ENCODE measurements around the gene AGBL3. TPM values are rescaled to one million over a fixed set of nuclear protein-coding genes. Genes with fewer than 3 reads are reported as not detected.
"Not testable (repeated sequence)": the region's sequence is repeated elsewhere in the genome, so short reads cannot be mapped to it uniquely, and the experiment has no call there.

AGBL3 gene
- total RNA-seq, 1 donor from 2014 or later, result 4.9 TPM

- Histone ChIP-seq H3K4me1 (no peaks in the 10 kb centered on the region), H3K27ac (no peak overlapping the region), H3K9me3 (no peaks in the 10 kb centered on the region), H3K4me3 (no peak overlapping the region), H3K27me3 (no peaks in the 10 kb centered on the region), H3K36me3 (no peaks in the 10 kb centered on the region)
- TF ChIP-seq CTCF (IDR thresholded peaks at IDR 0.05) (no peak), POLR2A (IDR thresholded peaks at IDR 0.05) (no peak), POLR2AphosphoS5 (IDR thresholded peaks at IDR 0.05; ENCODE audit: insufficient read depth in 1 of 2, low read depth in 1 of 2) (no peak)
- intact Hi-C loops (cut with DNase I), result no loop called here
- no peak for DNase-seq (ENCODE audit: extremely low spot score in 2 of 2)
Measured at GRCh38 chr7:135121868-135122267, 135.6 kb downstream of the AGBL3 start.

- H3K9me3 ChIP-seq; H3K36me3 ChIP-seq; intact Hi-C loops (cut with DNase I); DNase-seq (ENCODE audit: extremely low spot score in 2 of 2); H3K27me3 ChIP-seq; H3K4me3 ChIP-seq; H3K27ac ChIP-seq; H3K4me1 ChIP-seq: not testable (repeated sequence)
Measured at GRCh38 chr7:135124631-135125030, 138.3 kb downstream of the AGBL3 start.

DNA sequence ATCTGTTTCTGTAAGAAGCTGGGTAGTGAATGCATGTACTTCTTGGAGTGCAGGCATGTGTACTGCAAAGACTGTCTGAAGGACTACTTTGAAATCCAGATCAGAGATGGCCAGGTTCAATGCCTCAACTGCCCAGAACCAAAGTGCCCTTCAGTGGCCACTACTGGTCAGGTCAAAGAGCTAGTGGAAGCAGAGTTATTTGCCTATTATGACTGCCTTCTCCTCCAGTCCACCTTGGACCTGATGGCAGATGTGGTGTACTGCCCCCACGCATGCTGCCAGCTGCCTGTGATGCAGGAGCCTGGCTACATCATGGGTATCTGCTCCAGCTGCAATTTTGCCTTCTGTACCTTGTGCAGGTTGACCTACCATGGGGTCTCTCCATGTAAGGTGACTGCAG lies 142.6 kb downstream of the AGBL3 start:
- DNase-seq (ENCODE audit: extremely low spot score in 2 of 2), result no peak
- intact Hi-C loops (cut with DNase I), result no loop called here
- TF ChIP-seq POLR2A (IDR thresholded peaks at IDR 0.05), result no peak
- TF ChIP-seq POLR2AphosphoS5 (IDR thresholded peaks at IDR 0.05; ENCODE audit: insufficient read depth in 1 of 2, low read depth in 1 of 2), result no peak
- no peak for TF ChIP-seq CTCF (IDR thresholded peaks at IDR 0.05)
- H3K27ac ChIP-seq, result no peak overlapping the region
- no peaks in the 10 kb centered on the region for H3K36me3 ChIP-seq
- no peaks in the 10 kb centered on the region for H3K27me3 ChIP-seq
- no peaks in the 10 kb centered on the region for H3K4me1 ChIP-seq
- H3K9me3 ChIP-seq, result peaks cover 5% of the 10 kb centered on the region
- H3K4me3 ChIP-seq, result no peak overlapping the region

- TF ChIP-seq POLR2AphosphoS5 (IDR thresholded peaks at IDR 0.05; ENCODE audit: insufficient read depth in 1 of 2, low read depth in 1 of 2) (no peak), POLR2A (IDR thresholded peaks at IDR 0.05) (no peak), CTCF (IDR thresholded peaks at IDR 0.05) (no peak)
- H3K4me3 ChIP-seq, result no peak overlapping the region
Measured at GRCh38 chr7:135129579-135129978, 143.3 kb downstream of the AGBL3 start.

GRCh38 chr7:135143885-135144668 lies 157.8 kb downstream of the AGBL3 start:
- TF ChIP-seq POLR2AphosphoS5 (IDR thresholded peaks at IDR 0.05; ENCODE audit: insufficient read depth in 1 of 2, low read depth in 1 of 2), result peak in 1 of 2 donors; percentile 45
- no peak for TF ChIP-seq CTCF (IDR thresholded peaks at IDR 0.05)
- no peak for TF ChIP-seq POLR2A (IDR thresholded peaks at IDR 0.05)
- Histone ChIP-seq H3K4me1 (peaks cover 21% of the 10 kb centered on the region), H3K27ac (peak overlapping the region; percentile 17), H3K4me3 (no peak overlapping the region), H3K9me3 (no peaks in the 10 kb centered on the region), H3K36me3 (no peaks in the 10 kb centered on the region), H3K27me3 (no peaks in the 10 kb centered on the region)
- no peak for DNase-seq (ENCODE audit: extremely low spot score in 2 of 2)
- intact Hi-C loops (cut with DNase I), result no loop called here

More at GRCh38 chr7:135129579-135129978, 143.3 kb downstream of the AGBL3 start:
- Histone ChIP-seq H3K4me1 (no peaks in the 10 kb centered on the region), H3K9me3 (peaks cover 5% of the 10 kb centered on the region), H3K27ac (no peak overlapping the region), H3K36me3 (no peaks in the 10 kb centered on the region), H3K27me3 (no peaks in the 10 kb centered on the region)
- intact Hi-C loops (cut with DNase I), result no loop called here
- DNase-seq (ENCODE audit: extremely low spot score in 2 of 2), result no peak
